Stimulated activated CD4-positive, alpha-beta T cell treated with anti-CD3 and anti-CD28 coated beads, Interleukin-12 subunit alpha, Interleukin-12 subunit beta, amount 100 ng/mL, for 24 hours (primary cell): ENCODE results near the gene PNMA6F.
"Not testable (repeated sequence)": the region's sequence is repeated elsewhere in the genome, so short reads cannot be mapped to it uniquely, and the experiment has no call there.

Experiments used
- DNase-seq, 2 experiments: peaks; one replicate each; pipeline ENCODE4 v3.0.0-alpha.2; 2020; ENCODE audit warnings: low read depth in 2 of 2

Gene PNMA6F

DNA sequence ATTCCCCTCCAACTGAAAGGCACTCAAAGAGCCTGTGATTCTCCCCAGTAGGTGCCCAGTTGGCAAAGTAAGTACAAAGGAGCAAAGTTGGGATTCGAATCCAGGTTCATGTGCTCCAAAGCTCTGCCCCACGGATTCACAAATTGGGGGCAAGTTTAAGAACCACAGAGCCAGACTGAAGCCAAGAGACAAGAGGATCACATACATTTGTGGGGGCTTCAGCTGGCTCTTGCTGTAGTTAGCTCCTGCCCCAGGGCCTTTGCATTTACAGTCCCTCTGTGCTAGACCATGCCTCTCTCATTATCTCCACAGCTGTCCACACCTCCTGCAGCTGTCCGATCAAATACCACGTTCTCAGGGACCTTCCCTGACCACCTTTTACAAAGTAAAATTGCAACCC is 18.8 kb downstream of the PNMA6F start:
- no peak for DNase-seq

GRCh38 chrX:153301746-153302145 is 19.8 kb downstream of the PNMA6F start:
- DNase-seq: no peak

- DNase-seq: no peak
Observed at GRCh38 chrX:153299855-153300254, 21.7 kb downstream of the PNMA6F start.

DNA sequence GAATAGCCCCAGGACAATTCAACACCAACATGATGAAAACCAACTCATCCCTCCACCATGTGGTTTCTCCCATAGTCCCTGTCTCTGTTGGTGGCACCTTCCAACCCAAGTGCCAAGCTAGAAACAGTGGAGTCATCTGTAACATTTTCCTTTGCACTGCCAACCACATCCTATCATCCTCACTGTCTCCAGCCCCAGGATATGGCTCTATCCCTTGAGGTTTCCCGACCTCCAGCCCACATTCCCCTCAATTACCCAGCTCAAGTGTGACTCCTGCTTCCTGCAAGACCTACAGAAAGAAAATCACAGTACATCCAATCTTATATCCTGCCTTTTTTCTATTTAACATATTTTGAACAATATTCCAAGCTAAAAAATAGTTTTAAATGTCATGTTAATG is 24.2 kb downstream of the PNMA6F start:
- no peak for DNase-seq

- not testable (repeated sequence) for DNase-seq
Observed at GRCh38 chrX:153293485-153294071, 28.0 kb downstream of the PNMA6F start.

GRCh38 chrX:153288807-153289206 is 32.8 kb downstream of the PNMA6F start:
- not testable (repeated sequence) for DNase-seq

DNA sequence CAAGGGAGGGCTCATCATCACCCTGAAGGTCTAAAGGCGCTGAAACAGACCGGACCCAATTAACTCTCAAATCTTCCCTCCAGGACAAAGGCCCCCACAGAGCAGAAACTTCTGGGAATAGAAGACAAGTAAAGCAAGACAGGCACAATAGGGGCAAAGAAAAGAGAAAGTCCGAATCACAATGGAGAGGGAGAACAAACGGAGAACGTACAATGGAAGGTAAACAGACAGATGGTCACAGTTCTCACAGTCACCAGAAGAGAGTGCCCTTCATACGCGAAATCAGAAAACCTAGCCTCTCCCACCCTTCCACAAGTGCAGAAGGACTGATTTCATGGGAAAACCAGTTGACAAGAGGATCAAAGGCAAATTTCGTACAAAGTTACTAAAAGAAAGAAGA is 35.9 kb downstream of the PNMA6F start:
- not testable (repeated sequence) for DNase-seq

DNA sequence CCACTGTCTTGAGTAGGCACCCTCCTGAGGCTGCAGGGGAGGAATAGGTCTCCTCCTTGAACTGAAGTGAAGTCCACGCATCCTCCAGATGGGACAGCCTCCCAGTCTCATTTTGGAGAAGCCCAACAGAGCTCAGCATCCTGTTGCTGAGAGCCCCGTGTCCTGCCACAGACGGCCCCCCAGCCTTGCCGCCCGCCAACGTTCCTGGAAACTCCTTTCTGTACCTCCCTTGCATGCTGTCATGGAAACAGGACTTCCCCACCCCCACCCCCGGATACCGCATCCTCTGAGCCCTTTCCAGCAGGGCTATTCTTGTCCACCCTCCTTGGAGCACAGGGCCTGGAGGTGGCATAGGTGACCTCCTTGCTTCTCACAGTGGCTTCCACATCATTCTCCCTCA is 37.6 kb downstream of the PNMA6F start:
- DNase-seq: not testable (repeated sequence)

DNA sequence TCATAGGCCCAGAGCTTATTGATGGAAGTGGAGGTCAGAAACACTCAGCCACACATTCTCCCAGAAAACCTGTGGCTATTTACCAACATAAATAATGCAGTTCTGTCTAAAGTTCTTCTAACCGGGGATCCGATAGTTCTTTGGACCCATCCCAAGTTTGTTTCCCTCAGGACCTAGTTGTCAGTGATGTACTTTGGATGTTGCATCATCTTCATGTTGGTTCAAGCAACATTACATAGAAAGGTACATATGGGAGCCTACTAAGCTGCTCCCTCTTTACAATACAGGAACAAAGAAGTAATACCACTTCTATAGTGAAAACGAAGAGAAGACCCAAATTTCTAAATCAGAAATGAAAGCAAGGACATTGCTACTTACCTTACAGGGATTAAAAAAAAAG is 39.8 kb downstream of the PNMA6F start:
- not testable (repeated sequence) for DNase-seq

- not testable (repeated sequence) for DNase-seq
Observed at GRCh38 chrX:153279304-153279703, 42.3 kb downstream of the PNMA6F start.

DNA sequence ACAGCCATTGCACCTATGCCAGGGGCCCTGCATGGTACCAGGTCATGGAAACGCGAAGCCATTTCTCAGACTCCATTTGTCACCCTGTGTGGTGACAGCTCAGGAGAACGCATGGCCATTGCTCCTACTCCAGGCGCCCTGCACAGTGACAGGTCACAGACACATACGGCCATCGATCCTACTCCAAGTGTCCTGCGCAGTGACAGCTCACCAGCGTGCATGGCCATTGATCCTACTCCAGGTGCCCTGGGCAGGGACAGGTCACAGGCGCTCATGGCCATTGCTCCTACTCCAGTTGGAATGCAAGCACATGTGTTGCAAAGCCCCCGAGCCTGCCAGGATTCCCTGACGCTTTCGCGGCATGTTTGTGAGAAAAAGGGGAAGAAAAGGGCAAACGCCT is 45.5 kb downstream of the PNMA6F start:
- not testable (repeated sequence) for DNase-seq

- not testable (repeated sequence) for DNase-seq
Observed at GRCh38 chrX:153275418-153275817, 46.1 kb downstream of the PNMA6F start.

- DNase-seq: not testable (repeated sequence)
Observed at GRCh38 chrX:153272584-153272983, 49.0 kb downstream of the PNMA6F start.

- not testable (repeated sequence) for DNase-seq
Observed at GRCh38 chrX:153272070-153272469, 49.5 kb downstream of the PNMA6F start.
